Suprapubic skin (tissue), 4 donors: ENCODE data around the gene DISC1.

Experiments
- EP300 ChIP-seq: sonication (generic); formaldehyde crosslinking; IDR thresholded peaks from one replicate; pipeline ENCODE4 v1.6.1; 2017; ENCODE audit warnings: antibody characterized with exemption
- POLR2A ChIP-seq, 2 donors: fragments of 450-650 bp; IDR thresholded peaks; one replicate each; pipeline ENCODE4 v1.6.1; 2017; ENCODE audit warnings: antibody characterized with exemption in 2 of 2, mild to moderate bottlenecking in 2 of 2, moderate library complexity in 2 of 2
- POLR2AphosphoS5 ChIP-seq, 3 donors: sonication (generic); formaldehyde crosslinking; IDR thresholded peaks; one replicate each; pipeline ENCODE4 v1.6.1; 2017; ENCODE audit warnings: antibody characterized with exemption in 3 of 3
- TF ChIP-seq, protein P1 (sequence below), 2 donors: fragments of 200-600 bp in 1 of 2; fragments of 450-650 bp in 1 of 2; sonication (generic) in 1 of 2; IDR thresholded peaks; one replicate each; pipeline ENCODE4 v1.5.1; 2016 to 2019; ENCODE audit warnings: antibody characterized with exemption in 2 of 2, mild to moderate bottlenecking in 1 of 2, moderate library complexity in 1 of 2

GRCh38 chr1:231656741-231657140 lies 30.2 kb downstream of the DISC1 start:
- TF ChIP-seq POLR2A (IDR thresholded peaks at IDR 0.05) (no peak), EP300 (no peak), POLR2AphosphoS5 (IDR thresholded peaks at IDR 0.05) (no peak)
- TF ChIP-seq, protein P1, sequence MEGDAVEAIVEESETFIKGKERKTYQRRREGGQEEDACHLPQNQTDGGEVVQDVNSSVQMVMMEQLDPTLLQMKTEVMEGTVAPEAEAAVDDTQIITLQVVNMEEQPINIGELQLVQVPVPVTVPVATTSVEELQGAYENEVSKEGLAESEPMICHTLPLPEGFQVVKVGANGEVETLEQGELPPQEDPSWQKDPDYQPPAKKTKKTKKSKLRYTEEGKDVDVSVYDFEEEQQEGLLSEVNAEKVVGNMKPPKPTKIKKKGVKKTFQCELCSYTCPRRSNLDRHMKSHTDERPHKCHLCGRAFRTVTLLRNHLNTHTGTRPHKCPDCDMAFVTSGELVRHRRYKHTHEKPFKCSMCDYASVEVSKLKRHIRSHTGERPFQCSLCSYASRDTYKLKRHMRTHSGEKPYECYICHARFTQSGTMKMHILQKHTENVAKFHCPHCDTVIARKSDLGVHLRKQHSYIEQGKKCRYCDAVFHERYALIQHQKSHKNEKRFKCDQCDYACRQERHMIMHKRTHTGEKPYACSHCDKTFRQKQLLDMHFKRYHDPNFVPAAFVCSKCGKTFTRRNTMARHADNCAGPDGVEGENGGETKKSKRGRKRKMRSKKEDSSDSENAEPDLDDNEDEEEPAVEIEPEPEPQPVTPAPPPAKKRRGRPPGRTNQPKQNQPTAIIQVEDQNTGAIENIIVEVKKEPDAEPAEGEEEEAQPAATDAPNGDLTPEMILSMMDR (IDR thresholded peaks at IDR 0.05): no peak
